GM19463 (cell line): ENCODE results near the gene VAV3.
A peak's percentile ranks its signal among the peaks of the same experiment; 100 is the strongest.

Experiments used
- ATAC-seq: cut with Tn5 transposase; IDR thresholded peaks from one replicate; pipeline ENCODE4 v1.9.1; 2021; ENCODE audit warnings: mild to moderate bottlenecking, moderate library complexity; ENCODE audit not compliant: unreplicated experiment

Gene VAV3

DNA sequence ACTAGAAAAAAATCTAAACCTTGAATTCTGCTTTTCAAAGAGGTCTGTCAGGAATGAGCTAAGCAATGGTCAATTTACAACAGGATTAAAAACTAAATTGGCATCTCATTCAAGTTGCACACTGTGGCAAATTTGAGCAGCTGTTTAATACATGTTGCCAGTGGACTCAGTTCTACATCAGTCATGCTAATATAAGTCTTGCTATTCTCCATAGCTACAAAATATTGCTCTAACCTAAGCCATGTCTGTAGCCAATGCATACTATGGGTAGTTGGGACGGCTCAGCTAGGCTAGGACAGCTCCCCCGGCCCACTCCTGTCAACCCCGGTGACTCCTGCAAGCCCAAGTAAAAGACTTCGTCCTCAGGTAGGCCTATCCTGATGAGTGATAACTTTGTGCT lies 10.9 kb upstream of the VAV3 start:
- no peak for ATAC-seq

DNA sequence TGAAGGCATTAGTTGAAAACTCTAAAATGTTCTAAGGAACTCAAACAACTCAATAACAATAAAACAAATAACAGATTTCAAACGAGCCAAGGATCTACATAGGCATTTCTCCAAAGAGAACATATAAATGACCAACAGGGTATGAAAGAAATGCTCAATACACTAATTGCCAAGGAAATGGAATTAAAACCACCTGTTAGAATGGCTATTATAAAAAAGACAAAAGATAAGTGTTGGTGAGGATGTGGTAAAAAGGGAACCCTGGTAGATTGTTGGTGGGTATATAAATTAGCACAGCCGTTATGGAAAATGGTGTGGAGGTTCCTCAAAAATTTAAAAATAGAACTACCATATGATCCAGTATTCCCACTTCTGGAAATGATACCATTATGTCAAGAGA lies 9.1 kb upstream of the VAV3 start:
- no peak for ATAC-seq

DNA sequence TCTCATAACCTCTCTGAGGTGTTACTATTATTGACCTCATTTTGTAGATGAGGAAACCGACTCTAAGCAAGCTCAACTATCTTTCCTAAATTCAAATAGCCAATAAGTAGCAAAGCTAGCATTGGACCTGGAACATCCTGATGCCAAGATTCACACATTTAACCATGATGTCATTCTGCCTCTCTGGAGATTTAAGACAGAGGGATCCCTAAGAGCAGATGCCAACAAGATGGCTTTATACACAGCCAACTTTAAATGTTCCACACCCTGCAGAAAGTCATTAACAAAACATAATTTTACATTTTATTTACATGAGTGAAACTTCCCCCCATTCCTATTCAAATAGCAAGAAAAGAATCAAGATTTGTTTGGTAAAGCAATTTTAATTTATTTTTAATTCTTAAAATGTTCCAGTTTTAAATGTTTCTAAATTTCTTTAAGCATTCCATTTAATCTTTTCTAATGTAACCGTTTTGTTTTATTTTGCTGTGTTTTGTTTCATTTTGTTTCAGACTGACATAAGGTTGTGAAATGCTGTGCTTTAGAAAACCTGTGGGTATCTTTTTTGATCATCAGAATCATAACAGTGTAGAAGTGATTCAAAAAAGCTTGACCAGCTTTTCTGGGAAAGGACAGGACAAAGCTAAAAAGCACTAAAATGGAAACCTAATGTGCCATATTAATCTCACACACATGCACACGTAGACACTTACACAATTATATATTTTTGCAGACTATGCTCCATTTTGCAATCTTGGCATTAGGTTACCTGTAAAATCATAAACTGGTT lies 7.6 kb upstream of the VAV3 start:
- ATAC-seq: no peak

GRCh38 chr1:107966550-107966949 lies 1.6 kb upstream of the VAV3 start:
- no peak for ATAC-seq

DNA sequence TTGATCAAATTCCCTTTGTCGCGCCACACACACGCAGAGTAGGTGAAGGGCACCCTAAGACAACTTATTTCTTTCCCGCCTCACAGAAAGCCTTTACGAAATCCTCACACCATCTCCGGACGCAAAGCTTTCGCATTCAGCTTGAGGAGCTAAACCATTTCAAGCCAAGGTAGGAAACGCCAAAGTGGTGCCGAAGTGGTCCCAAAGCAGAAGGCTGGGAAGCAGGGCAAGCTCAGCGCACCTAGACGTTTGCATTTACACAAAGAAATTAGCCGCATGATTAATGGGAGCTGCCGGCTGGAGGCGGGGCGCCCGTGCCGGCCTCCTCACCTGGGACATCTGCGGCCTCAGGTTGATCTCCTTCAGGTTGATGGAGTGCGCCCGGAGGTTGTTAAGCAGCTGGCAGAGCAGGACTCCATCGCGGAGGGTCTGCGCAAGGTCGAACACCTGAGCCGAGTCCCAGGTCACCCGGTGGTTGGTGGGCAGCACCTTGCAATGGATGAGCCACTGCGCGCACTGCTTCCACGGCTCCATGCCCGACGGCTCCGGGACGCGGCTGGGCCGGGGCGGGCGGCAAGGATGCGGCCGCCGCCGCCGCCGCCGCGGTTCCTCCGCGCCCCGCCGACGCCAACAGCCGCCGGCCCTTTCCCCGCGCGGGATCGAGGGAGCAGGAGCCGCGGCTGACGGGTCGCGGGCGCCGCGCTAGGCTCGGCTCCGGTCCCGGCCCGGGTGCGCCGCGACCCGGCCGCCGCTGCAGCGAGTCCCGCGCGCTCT lies 457 bp downstream of the VAV3 start:
- ATAC-seq: no peak

DNA sequence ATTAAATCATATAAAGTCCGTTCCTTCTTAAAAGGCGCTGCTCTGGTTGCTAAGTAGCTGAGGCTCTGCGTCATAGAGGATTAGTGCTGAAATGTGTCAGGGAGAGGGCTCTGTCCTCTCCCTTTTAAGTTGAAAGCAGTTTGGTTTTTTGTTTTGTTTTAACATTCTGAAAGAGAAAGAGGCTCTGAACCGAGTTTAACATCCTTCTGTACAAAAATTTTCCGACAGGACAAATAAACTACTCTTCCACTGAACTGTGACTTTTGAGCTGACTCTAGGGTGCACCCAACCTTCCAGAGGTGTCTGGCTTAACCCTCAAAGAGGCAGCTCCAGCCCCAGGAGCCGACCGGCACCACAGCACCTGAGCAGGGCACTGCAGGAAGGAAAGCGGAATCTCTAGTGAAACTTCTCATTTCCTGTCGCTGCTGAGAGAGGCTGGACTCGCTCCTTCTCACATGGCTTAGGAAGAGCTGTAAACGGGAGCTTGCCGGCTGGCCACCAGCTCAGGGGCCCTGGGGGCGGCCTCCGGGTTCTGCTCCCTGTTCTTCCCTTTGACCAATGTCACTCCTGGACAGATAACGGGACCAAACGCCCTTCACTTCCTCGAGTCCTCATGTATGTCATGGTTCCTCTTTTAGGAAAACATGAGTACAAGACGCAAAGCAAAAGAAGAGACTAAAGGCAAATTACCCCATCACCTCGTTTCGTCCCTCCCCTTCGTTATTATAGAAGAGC lies 1.2 kb downstream of the VAV3 start:
- peak; percentile 82 for ATAC-seq

DNA sequence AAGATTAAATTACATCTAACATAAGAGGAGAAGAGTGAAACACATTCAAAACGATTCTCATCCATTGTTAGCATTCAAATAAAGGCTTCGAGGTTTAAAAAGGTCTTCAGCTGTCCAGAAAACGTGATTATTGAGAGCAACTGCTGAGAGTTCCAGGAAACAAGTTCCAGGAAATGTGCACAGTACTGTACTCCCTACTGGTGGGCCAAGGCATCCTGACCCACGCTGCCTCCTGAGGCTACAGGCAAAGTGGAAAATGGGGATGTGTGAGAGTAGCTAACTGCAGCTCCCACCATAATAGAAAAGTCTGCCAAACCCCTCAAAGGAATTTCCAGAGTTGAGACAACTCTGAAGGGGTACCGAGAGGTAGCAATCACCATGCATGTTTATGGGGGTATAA lies 2.0 kb downstream of the VAV3 start:
- no peak for ATAC-seq

- no peak for ATAC-seq
Measured at GRCh38 chr1:107954719-107955415, 10.1 kb downstream of the VAV3 start.

DNA sequence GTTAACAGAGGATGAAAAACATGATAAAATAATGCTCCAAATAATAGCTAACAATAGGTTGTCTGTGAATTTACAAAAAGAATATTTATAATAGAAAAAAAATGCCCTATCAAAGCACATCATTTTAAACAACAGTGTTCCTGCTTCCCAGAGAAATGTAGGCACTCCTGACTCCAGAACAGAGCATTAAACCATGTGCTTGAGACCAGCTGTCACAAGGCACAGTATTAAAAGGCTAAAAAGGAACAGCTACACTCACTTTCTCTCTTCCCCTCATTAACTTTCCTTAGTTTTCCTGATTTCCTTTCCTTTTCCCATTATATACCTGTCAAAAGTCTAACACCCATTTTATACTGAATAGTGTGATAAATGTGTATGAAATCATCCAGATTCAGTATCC lies 10.9 kb downstream of the VAV3 start:
- ATAC-seq: no peak

DNA sequence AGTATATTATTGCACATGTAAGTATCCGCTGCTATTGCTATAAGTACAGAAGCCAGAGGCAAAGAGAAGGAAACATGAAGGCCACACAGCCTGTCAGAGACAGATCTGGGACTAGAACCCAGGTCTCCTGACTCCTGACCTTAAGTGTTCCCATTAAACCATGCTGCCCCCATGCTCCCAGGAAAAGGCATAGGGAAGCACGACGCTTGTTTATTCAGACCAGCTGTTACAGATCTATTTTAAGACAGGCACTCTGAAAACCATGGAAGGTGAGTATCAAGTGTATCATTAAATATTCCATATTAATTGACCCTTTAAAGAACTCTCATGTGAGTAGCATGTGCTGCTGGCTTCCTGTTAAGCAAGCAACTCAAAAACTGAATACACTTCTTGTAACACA lies 11.4 kb downstream of the VAV3 start:
- no peak for ATAC-seq

- no peak for ATAC-seq
Measured at GRCh38 chr1:107952989-107953388, 12.0 kb downstream of the VAV3 start.

DNA sequence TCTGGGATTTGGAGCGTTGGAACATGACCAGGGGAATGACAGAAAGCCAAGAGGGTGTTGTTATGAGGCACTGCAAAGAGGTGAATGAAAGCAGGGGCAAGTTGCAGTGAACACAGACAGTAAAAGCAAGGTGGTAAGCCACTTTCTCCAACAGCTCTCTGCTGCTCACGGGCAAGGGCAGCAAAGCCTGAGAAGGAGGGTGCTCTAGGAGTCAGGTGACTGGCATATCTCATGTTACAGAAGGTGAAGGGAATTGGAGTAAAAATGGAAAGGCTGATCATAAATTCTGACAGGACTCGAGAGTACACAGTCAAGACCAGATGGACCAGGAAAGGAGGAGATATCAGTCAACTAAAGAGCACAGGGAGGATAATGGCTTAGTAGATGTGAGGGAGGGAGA lies 14.5 kb downstream of the VAV3 start:
- ATAC-seq: no peak

DNA sequence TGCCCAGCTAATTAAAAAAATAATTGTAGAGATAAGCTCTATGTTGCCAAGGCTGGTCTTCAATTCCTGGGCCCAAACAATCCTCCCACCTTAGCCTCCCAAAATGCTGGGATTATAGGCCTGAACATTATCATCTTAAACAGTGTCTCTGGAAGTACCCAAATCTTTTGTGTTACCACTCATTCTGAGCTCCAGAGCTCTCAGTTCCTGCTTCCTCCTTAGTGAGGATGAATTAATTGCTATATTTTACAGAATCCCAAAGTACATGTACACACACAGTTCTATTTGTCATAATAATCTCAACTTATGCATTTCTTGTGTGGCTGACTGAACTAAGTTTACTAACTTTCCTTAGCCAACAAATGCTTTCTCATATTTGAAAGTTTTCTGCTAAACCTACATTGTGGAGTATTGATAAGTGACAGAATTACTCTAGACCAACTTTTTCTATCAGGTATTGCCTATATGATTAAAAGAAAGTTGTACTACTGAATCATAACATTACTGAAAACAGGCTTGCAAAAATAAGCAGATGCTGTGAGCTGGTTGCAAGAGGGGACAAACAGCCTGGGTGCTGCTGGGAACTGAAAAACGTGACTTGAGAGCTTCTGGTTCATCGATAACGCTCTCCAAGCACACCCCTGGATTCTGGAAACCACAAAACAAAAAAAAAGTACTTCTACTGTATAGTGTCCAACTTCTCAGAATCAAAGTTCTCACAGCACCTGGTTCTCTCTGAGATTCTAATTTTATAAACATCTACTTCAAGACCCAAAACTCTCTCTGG lies 15.3 kb downstream of the VAV3 start:
- ATAC-seq: peak; percentile 89

DNA sequence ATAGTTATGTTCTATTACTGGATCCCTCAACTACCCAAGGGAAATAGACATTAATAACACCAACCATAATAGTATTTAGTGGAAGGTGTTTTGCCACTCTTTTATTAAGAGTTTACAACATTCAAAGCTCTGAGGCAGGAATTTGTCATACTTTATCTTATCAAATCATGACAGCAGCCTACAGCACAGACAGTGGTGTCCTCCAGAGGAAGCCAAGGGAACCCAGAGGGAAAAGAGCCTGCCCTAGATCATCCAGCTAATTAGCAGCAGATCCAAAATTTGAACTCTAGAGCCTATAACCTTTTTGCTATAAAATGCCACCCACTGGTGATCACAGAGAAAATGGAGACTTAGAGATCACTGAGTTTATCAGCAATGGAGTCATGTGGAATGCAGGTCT lies 18.2 kb downstream of the VAV3 start:
- ATAC-seq: no peak

- ATAC-seq: no peak
Measured at GRCh38 chr1:107943694-107944093, 21.3 kb downstream of the VAV3 start.

- ATAC-seq: no peak
Measured at GRCh38 chr1:107942814-107943213, 22.2 kb downstream of the VAV3 start.

DNA sequence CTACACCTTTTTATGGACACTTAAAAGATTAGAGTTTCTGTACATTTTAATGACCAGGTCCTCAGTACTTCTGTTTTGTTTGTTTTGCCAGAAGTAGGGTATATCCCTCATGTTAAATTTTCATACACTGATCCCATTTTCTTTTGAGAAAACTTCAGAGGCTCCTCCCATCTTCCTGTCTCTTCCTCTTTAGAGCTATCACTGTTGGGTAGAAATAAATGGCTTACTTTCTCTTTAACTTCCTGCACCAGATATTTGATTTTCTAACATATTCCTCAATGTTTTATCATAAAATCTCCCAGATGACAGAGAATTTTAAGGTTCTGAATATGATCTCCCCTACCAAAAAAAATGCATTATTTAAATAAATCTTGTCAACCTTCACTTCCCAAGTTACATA lies 23.4 kb downstream of the VAV3 start:
- ATAC-seq: no peak

GRCh38 chr1:107941123-107941522 lies 23.9 kb downstream of the VAV3 start:
- ATAC-seq: no peak

DNA sequence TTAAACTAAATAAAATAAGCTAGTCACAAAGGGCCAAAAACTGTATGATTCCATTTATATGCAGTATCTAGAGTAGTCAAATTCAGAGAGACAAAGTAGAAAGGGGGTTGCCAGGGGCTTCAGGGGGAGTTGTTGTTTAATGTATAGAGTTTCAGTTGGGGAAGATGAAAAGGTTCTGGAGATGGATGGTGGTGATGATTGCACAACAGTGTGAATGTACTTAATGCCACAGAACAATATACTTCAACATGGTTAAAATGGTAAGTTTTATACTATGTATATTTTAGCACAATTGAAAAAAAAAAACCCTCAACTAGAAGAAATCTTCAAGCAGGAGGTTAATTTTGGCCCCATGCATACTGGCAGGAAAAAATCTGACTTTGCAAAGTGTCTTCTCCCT lies 24.3 kb downstream of the VAV3 start:
- ATAC-seq: no peak

DNA sequence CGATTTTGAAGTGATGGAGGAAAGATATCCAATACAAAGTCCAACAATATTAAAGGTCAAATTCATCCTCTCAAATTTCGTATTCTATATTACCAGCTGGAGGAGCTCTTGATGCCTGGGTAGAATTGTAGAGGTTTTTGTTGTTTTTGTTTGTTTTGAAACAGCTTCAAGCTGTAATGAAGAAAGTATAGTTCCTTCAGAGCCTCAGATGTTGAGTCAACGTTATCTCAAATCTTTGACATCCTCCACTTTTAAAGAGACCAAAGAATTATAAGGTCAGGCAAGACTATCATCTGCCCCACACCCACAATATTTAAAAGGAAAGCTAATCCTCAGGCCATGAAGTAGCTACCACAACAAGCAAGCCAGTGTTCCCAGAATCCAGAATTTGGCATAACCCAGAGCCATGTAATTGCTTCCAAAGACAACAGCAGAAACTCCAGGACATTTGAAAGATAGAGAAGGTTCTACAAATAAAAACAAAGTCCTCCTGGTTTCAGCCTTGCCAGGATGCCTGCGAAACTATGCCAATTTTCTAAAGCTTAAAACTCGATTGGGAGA lies 24.9 kb downstream of the VAV3 start:
- no peak for ATAC-seq
